ENCODE data around the gene SH3PXD2A. TPM values are rescaled to one million over a fixed set of nuclear protein-coding genes. Genes with fewer than 3 reads are reported as not detected.

Gene SH3PXD2A
- total RNA-seq, 4 donors from 2014 or later = 35.0 to 54.8 (median 45.4) TPM

- DNase-seq (ENCODE audit: low spot score in 2 of 2) = peak; percentile 82 to 95
- 1 to 6% methylated on average over 17 to 28 of the region's 28 CpGs for WGBS, 2 donors
- intact Hi-C loops (cut with DNase I; ENCODE audit: low total_unique reads) = no loop called here
- H3K4me3 ChIP-seq (ENCODE audit: low read depth, poor library complexity, severe bottlenecking) = no peak overlapping the region
- no peak for TF ChIP-seq POLR2A (IDR thresholded peaks at IDR 0.05)
- TF ChIP-seq CTCF (IDR thresholded peaks at IDR 0.05) = no peak
Measured at GRCh38 chr10:103772096-103772845, 83.1 kb downstream of the SH3PXD2A start.

- no peak overlapping the region for H3K4me3 ChIP-seq (ENCODE audit: low read depth, poor library complexity, severe bottlenecking)
- no peak for DNase-seq (ENCODE audit: low spot score in 2 of 2)
- TF ChIP-seq POLR2A (IDR thresholded peaks at IDR 0.05) = no peak
- no peak for TF ChIP-seq CTCF (IDR thresholded peaks at IDR 0.05)
- 79 to 94% methylated on average over 2 of the region's 2 CpGs for WGBS, 2 donors
- intact Hi-C loops (cut with DNase I; ENCODE audit: low total_unique reads) = no loop called here
Measured at GRCh38 chr10:103770139-103770538, 85.2 kb downstream of the SH3PXD2A start.

- intact Hi-C loops (cut with DNase I; ENCODE audit: low total_unique reads) = no loop called here
- no peak overlapping the region for H3K4me3 ChIP-seq (ENCODE audit: low read depth, poor library complexity, severe bottlenecking)
- WGBS, 2 donors = 88 to 90% methylated on average over 10 of the region's 10 CpGs
- TF ChIP-seq POLR2A (IDR thresholded peaks at IDR 0.05) = no peak
- TF ChIP-seq CTCF (IDR thresholded peaks at IDR 0.05) = no peak
- no peak for DNase-seq (ENCODE audit: low spot score in 2 of 2)
Measured at GRCh38 chr10:103769176-103769575, 86.2 kb downstream of the SH3PXD2A start.

- 83 to 90% methylated on average over 11 of the region's 11 CpGs for WGBS, 2 donors
- no peak for TF ChIP-seq POLR2A (IDR thresholded peaks at IDR 0.05)
- no peak for TF ChIP-seq CTCF (IDR thresholded peaks at IDR 0.05)
- intact Hi-C loops (cut with DNase I; ENCODE audit: low total_unique reads) = no loop called here
- H3K4me3 ChIP-seq (ENCODE audit: low read depth, poor library complexity, severe bottlenecking) = no peak overlapping the region
- DNase-seq (ENCODE audit: low spot score in 2 of 2) = no peak
Measured at GRCh38 chr10:103768345-103768744, 87.0 kb downstream of the SH3PXD2A start.

- intact Hi-C loops (cut with DNase I; ENCODE audit: low total_unique reads) = no loop called here
- no peak for DNase-seq (ENCODE audit: low spot score in 2 of 2)
- WGBS, 2 donors = 50 to 93% methylated on average over 1 of the region's 1 CpG
- H3K4me3 ChIP-seq (ENCODE audit: low read depth, poor library complexity, severe bottlenecking) = no peak overlapping the region
- TF ChIP-seq CTCF (IDR thresholded peaks at IDR 0.05) (no peak), POLR2A (IDR thresholded peaks at IDR 0.05) (no peak)
Measured at GRCh38 chr10:103767756-103768155, 87.6 kb downstream of the SH3PXD2A start.
